Measurements from ENCODE around the gene SLC6A19.
"Not testable (repeated sequence)": the region's sequence is repeated elsewhere in the genome, so short reads cannot be mapped to it uniquely, and the experiment has no call there.

The SLC6A19 gene

DNA sequence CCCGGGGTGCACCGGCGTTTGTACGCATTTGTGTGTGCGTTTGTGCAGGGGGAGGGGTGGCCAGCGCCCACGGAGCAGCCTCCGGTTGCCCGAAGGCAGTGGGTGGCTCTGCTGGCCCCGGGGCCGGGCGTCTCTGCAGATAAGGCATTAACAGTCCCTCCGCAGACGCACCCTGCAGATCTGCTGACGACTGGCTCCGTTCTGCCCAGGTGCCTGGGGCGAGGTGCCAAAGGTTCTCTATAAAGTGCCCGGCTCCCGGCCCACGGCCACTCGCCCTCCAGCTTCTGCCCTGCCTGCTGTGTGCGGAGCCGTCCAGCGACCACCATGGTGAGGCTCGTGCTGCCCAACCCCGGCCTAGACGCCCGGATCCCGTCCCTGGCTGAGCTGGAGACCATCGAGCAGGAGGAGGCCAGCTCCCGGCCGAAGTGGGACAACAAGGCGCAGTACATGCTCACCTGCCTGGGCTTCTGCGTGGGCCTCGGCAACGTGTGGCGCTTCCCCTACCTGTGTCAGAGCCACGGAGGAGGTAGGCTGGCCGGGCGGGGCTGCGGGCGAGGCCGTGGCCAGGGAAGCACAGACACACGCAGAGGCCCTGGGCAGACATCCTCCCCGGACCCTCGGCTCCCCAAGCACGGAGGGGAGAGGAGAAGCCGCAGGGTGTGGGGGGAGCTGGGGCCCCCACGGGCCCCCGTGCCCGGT, at the start of gene SLC6A19:
SLC6A19 (plus strand) TSS at position 269 of the 699 bp plus-strand sequence; CDS start at position 325, 56 bp downstream.
- no peak for FAIRE-seq

DNA sequence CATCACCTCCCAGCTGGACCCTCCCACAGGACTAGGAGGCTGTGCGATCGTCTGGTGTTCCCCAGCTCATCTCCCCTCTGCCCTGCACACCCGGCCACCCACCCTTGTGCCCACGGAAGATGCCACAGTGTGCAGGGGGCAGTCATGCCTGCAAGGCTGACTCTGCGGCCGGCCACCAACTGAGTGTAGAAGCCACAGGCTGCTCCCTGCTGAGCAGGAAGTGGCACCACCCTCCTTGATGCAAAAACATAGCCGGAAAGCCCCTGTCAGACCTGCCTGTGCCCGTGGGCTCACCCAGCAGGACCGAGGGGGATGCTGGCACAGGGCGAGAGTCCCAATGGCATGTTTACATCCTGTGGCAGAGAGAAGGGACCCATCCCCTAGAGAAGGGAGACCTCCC, 49.2 kb upstream of the SLC6A19 start:
- no peak for DNase-seq (ENCODE audit: extremely low spot score, insufficient read length, low read depth)
- no peak for FAIRE-seq

More for the DNA sequence above, at the start of gene SLC6A19:
- no peak for DNase-seq (ENCODE audit: extremely low spot score, insufficient read length, low read depth)

DNA sequence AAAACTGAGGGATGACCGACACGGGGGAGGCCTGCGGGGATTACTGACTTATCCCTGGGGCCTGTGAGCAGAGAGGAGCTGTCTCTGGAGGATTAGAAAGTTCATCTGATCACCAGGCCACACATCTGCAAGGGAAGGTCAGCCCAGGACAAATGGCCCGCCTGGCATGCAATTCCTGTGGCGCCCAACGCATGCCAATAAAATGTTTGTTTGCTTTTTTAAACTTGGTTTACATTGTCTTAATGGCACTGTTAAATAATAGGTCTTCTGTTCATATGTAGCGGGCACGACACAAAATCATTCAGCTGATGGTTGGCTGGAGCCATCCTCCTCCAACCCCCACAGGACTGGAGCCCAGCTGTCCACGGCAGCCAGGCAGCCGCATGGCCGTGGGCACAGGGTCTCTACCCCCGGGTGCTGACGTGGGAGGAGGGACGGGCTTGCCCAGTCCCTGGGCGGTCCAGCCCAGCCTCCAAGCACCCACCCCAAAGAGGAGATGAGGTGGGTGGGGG, 48.6 kb upstream of the SLC6A19 start:
- DNase-seq (ENCODE audit: extremely low spot score, insufficient read length, low read depth): no peak
- FAIRE-seq: no peak

DNA sequence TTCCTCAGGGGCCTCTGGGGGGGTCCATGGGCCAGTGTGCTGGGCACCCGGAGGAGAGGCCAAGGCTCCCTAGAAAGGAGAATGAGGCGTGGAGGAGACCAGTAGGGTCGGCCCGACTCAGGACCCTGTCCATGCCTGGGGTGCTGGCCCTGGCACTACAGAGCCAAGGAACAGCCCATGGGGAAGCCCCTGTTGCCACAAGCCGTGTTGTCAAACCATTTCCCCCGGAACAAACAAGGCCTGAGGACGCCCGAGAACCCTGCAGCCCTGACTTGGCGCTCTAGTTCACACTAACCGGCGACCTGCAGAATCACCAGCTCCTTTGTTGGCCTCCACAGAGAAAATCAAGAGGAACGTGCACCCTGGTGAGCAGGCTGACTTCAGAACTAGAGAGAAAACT, 48.0 kb upstream of the SLC6A19 start:
- DNase-seq (ENCODE audit: extremely low spot score, insufficient read length, low read depth) (no peak), FAIRE-seq (no peak)

DNA sequence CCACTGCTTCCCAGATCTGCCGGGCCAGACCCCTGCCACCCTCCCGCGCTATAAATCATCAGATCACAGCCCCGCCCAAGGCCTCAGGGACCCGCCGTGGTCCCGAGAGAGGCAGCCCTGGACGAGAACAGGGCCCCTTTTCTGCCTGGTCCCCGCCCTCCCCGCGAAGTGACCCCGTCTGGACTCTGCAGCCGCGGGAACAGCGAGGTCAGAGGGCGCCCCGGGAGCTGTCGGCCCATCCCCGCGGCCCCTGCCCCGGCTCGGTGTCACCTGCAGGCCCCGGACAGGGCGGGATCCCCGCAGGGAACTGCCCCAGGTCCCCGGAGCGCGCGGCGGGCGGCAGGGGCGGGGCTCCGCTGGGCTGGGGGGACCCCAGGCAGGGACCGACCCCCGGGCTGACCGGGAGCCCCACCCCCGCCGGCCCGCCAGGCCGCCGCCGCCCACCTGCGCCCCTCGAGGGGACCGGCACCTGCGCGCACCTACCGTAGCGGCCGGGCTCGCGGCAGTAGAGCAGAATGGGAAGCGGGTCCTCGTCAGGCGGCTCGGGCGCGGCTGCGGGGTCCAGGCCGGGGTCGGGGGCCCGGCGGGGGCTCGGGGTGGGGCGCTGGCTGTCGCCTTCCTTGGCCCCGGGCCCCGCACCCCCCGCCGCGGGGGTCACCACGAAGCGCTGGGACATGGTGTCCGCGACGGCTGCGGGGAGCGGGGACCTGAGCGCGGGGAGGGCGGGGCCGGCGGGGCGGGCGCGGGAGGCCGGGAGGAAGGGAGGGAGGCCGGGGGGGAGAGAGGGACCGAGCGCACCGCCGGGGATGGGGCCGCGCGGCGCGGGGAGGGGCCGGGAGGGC, 46.0 kb upstream of the SLC6A19 start:
- no peak for FAIRE-seq

DNA sequence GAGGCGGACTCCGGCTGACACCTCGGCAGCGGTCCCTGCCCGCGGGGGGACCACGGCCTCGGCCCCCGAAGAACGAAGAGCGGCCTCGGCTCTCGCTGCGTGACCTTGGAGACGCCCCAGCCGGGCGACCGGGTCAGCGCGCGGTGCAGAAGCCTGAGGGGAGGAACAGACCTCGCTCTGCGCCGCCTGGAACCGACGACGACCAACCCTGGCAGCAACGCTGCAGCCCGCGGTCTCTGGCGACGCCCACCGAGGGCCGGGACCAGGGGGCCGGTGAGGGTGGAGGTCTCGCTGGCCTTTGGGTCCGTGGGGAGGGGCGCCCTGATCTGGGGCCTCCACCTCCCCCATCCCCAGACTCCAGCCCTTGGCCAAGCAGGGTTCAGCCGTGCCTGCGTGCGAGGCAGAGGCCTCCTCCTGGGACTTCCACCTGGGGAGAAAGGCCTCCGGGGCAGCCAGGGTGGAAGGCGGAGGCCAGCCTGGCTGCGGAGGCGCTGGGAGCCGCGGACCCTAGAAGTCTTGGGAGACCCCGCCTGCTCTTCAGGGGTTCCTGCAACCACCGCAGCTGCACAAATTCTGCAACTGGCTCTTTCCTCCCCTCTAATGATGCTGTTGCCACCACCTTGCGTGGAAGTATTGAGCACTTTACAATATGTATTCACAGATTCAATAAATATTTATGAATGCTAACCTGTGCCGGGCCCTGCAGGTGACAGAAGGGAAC, 45.2 kb upstream of the SLC6A19 start:
- FAIRE-seq (no peak), DNase-seq (ENCODE audit: extremely low spot score, insufficient read length, low read depth) (no peak)

More for the DNA sequence above, 46.0 kb upstream of the SLC6A19 start:
- DNase-seq (ENCODE audit: extremely low spot score, insufficient read length, low read depth): no peak

DNA sequence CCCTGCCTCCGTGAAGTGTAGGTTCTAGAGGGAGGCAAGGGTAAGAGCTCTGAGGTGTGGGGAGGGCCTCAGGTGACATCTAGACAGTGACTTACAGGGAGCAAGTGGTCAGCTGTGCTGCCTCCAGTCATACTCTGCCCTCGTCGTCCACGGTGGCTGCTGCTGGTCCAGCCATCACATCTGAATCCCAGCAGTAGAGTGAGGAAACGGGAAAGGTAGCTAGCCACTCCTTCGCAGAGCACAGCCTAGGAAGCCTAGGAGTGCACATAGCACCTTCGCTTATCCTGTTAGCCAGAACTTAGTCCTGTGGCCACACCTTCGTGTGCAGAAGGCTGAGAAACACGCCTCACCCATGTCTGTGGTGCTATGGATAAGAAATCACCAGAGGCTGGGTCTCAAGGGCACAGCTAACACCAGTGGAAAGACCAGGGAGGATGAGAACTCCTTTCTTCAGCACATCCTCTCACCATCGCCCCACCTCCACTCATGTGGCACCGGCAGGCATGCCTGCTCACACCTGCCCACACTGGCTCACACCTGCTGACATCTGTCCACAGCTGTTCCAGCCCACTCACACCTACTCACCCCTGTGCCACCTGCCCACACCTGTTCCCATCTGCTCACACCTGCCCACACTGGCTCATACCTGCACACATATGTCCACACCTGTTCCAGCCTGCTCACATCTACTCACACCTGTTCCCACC, 44.5 kb upstream of the SLC6A19 start:
- no peak for FAIRE-seq
- DNase-seq (ENCODE audit: extremely low spot score, insufficient read length, low read depth): no peak

DNA sequence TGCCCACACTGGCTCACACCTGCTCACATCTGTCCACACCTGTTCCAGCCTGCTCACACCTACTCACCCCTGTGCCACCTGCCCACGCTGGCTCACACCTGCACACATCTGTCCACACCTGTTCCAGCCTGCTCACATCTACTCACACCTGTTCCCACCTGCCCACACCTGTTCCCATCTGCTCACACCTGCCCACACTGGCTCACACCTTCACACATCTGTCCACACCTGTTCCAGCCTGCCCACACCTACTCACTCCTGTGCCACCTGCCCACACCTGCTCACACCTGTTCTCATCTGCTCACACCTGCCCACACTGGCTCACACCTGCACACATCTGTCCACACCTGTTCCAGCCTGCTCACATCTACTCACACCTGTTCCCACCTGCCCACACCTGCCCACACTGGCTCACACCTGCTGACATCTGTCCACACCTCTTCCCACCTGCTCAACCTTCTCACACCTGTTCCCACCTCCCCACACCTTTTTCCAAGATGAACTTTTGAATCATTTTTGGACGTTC, 43.9 kb upstream of the SLC6A19 start:
- FAIRE-seq; DNase-seq (ENCODE audit: extremely low spot score, insufficient read length, low read depth): not testable (repeated sequence)

DNA sequence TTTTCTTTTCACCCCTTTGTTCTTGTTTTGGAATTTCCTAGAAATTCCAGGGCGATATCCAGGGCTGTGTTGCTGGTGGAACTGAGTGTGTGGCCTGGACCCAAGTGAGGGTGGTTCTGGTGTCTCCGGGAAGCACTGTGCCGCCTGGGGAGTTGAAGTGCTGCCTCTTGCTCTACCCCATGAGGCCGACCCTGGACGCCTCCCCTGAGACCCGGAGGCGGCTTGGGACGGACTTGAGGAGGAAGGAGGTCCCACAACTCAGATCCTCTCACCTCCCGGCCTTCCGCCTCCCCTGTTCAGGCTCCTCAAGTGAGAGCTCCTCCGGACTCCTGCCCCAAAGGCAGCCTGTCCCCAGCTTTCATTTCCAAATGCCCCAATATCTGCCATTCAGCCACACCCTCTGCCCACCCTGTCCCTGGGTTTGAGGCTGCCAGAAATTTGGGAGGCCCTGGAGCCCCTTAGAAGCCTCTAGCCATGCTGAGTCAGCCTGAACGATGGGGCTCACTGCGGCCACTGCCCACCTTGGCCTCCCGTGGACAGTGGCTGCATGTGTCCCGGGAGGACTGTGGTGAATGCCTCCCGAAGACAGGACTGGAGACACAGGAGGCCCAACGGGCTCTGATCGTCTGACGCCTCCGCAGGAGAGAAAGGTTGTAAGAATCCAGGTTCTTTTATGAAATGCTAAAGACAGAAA, 42.6 kb upstream of the SLC6A19 start:
- FAIRE-seq (no peak), DNase-seq (ENCODE audit: extremely low spot score, insufficient read length, low read depth) (no peak)

DNA sequence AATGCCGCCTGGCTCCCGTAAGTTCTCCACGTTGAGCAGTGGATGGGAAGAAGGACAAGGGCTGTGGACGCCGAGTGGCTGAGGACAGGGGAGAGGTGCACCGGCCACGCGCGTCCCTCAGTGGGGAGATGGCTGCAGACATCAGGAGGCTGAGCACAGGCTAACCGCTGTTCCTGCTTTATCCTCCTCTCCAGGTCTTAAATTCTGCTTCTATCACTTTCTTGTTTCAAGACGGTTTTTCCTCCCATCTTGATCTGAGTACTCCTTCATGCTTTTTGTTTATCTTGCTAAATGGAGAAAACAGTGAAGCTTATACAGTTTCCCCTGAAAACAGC, 42.1 kb upstream of the SLC6A19 start:
- FAIRE-seq: no peak
- no peak for DNase-seq (ENCODE audit: extremely low spot score, insufficient read length, low read depth)

DNA sequence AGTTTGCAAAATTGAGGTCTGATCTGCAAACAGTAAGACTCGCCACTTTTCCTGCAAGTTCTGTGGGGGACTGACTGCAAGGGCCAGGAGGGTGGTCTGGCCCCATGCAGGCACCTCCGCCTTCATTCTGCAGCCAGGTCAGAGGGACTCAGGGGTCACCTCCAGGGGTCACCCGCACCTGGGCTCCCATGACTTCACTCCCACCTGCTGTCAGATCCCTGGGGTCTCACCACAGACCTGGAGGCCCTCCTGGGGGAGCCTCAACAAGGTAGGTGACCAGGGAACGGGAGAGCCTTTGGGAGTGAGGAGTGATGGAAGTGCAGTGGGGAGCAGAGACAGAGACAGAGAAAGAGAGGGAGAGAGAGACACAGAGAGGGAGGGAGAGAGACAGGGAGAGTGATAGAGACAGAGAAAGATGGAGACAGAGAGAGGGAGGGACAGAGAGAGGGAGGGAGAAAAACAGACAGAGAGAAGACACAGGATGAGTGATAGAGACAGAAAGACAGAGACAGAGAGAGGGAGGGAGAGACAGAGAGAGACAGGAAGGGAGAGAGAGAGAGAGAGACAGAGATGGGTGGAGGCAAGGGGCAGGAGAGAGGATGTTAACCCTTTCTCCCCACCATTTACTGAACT, 41.5 kb upstream of the SLC6A19 start:
- no peak for FAIRE-seq
- no peak for DNase-seq (ENCODE audit: extremely low spot score, insufficient read length, low read depth)

DNA sequence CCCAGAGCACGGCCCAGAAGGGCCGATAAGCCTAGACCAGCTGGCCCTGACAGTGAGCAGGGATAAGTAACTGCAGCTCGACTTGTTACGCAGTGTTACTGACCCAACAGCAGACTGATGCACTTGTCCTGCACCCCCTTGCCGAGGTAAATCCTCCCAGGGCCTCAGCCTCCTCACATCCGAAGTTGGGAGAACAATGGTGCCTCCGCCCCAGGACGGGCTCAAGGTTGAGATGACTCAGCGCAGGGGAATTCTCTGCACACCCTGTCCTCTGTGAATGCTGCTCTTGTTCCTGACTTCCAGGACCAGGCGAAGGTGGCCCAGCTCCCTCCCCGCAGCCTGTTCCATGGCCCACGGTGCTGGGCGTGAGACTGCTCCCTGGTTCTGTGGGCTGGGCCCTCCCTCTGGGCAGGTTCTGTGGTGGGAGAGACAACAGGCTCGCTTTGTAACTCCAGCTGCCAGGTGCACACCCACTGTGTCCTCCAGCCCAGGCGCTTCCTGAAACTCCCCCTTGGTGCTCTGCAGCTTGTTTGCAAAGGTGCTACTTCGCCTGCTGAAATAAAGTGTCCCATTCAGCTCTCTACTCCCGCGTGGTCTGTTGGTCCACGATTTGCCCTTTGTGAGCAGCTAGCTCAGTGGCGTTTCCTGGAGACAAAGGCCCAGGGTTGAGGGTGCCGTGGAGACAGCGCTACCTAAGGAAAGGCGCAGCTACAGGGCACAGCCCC, 40.1 kb upstream of the SLC6A19 start:
- no peak for DNase-seq (ENCODE audit: extremely low spot score, insufficient read length, low read depth)
- no peak for FAIRE-seq

DNA sequence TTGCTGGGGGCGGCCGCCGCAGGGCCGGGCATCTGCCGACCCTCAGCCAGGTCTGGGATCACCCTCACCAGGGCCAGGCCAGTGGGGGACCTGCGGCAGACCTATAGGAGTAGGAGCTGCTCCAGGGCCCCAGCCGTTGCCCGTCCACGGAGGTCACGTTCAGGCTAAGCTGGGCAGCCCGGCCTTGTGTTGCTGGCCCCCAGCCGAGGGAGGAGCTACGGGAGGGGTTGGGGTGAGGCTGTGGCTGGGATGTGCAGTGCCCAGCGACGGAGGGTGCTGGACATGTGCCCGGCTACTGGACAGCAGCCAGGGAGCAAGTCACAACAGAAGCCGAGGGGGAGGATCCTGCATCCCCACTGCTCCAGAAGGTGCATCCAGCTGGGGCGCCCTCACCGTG, 39.6 kb upstream of the SLC6A19 start:
- no peak for DNase-seq (ENCODE audit: extremely low spot score, insufficient read length, low read depth)
- no peak for FAIRE-seq

DNA sequence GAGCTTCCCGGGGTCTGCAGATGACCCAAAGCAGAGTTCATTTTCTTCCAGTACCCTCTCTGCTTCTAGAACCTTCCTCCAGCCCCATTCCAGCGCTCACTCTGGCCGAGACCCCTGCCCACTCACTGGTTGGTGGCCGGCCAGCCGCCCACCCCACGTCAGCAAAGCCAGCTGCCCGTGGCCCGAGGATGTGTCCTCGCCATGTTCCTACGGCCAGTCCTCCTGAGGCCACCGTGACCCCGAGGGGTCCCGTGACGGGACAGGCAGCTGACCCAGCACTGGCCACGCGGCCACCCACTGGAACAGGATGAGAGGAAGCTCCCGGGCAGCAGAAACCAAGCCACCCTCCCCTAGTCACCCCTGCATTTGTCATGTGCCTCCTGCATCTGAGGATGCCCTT, 39.1 kb upstream of the SLC6A19 start:
- FAIRE-seq: no peak

DNA sequence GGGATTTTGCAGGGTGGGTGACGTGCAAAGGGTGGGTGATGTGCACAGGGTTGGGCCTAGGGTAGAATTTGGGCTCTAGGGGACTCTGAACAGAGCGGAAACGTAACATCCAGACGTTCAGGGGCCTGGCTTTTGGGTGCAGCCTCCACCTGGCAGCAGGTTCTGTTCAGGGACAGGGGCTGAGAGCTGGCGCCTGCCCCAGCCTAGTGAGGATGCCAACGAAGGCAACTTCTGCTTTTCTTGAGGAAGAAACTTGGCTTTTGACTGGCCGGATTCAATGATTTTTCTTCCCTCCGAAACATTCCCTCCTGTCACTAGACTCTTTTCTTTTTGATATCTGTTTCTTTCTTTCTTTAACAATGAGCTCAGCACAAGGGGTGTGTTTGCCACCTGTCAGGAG, 38.6 kb upstream of the SLC6A19 start:
- no peak for DNase-seq (ENCODE audit: extremely low spot score, insufficient read length, low read depth)
- FAIRE-seq: no peak

More for the DNA sequence above, 39.1 kb upstream of the SLC6A19 start:
- DNase-seq (ENCODE audit: extremely low spot score, insufficient read length, low read depth): no peak

DNA sequence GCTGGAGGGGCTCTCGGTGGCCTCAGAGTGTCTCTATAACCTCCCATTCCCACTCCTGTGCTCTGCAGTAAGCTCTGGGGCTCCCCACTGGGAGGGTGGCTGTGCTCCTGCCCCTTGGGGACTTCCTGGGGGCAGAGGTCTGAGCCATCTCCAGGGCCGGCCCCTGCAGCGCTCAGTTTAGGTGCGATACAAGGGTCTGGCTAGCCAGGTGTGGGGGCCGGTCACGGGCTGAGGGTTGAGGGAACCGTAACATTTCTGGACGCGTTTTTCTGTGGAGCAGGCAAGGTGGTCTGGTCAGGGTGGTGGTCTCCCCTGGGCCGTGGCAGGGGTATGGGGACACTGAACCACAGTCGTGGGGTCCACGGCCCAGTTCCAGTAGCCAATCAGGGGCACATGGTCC, 38.0 kb upstream of the SLC6A19 start:
- no peak for DNase-seq (ENCODE audit: extremely low spot score, insufficient read length, low read depth)
- FAIRE-seq: no peak

DNA sequence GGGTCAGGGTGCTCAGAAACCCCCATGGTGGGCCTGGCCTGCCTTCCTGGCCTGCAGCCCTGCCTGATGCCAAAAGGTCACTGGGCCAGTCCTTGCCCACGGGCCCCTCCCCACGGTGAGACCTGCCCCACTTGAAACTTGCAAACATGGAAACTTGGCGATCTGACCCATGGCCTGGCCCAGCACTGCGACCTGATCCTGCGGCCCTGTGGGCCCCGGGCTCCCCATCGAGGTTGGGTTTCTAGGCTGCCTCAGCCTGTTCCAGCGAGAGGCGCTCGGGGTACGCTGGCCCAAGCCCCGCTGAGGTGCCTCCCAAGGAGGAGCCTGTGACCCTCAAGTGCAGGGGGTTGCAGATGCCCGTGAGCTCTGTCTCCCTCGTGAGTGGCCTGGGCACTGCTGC, 37.5 kb upstream of the SLC6A19 start:
- FAIRE-seq (no peak), DNase-seq (ENCODE audit: extremely low spot score, insufficient read length, low read depth) (no peak)

All from GM18507 (cell line).